GM21723 (cell line): ENCODE data around the gene DAPK3.

Experiments used
- ATAC-seq: cut with Tn5 transposase; IDR thresholded peaks from one replicate; pipeline ENCODE4 v1.9.1; 2021; ENCODE audit warnings: mild to moderate bottlenecking, moderate library complexity; ENCODE audit not compliant: unreplicated experiment

The DAPK3 gene

DNA sequence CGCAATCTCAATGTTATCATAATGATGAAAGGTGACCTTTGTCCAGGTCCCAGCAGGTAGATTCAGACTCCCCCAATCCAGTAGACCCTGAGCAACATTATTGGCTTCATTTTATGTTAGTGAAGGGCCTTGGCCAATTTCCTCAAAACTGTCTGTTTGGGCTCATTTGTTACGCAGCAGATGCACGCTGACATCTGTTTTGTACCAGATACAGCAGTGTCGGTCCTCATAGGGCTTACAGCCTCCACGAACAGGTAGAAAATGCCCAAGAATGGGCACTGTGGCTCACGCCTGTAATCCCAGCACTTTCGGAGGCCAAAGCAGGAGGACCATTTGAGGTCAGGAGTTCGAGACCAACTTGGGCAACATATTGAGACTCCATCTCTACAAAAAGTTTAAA lies 51.1 kb downstream of the DAPK3 start:
- no peak for ATAC-seq

DNA sequence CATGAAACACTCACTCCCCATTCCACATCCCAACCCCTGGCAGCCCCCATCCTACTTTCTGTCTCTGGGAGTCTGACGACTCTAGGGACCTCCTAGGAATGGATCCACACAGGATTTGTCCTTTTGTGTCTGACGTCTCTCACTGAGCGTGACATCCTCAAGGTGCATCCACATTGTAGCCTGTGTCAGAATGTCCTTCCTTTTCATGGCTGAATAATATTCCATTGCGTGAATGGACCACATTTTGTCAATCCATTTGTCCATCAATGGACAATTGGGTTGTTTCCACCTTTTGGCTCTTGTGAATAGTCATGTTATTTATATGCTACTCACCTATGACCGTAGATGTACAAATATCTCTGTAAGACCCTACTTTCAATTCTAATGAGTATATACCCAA lies 54.9 kb downstream of the DAPK3 start:
- ATAC-seq: no peak

DNA sequence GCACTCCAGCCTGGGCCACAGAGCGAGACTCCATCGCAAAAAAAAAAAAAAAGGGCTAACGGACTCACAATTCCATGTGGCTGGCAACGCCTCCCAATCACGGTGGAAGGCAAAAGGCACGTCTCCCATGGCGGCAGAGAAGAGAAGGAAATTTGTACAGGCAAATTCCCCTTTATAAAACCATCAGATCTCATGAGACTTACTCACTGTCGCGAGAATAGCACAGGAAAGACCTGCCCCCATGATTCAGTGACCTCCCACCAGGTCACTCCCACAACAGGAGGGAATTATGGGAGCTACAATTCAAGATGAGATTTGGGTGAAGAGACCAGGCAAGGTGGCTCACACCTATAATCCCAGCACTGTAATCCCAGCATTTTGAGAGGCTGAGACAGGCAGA lies 56.7 kb downstream of the DAPK3 start:
- ATAC-seq: no peak

DNA sequence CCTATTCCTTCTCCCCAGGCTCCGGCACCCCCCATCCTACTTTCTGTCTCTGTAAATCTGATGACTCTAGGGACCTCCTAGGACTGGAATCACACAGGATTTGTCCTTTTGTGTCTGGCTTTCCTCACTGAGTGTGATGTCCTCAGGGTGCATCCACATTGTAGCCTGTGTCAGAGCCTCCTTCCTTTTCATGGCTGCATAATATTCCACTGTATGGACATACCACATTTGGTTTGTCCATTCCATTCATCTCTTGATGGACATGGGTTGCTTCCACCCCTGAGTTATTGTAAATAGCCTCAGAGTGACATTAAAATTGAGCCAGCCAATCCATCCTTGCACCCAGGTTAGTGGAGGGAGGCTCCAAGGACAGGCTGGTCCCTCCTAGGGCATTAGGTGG lies 60.8 kb downstream of the DAPK3 start:
- ATAC-seq: no peak
